CD4-positive, alpha-beta T cell (primary cell): Measurements from ENCODE around the gene CHID1. TPM values are rescaled to one million over a fixed set of nuclear protein-coding genes. Genes with fewer than 3 reads are reported as not detected.

Source experiments
- ATAC-seq: fragments of 200-7000 bp; cut with Tn5 transposase; one replicate; pipeline ENCODE4 v1.10.0; 2022; ENCODE audit warnings: mild to moderate bottlenecking; ENCODE audit not compliant: poor library complexity
- CTCF ChIA-PET: fragments of 350-600 bp; sonication (Branson Sonifier 250); formaldehyde crosslinking; loops from one replicate; lab custom pipeline; 2021; ENCODE audit warnings: antibody characterized with exemption, inconsistent platforms; lab: Charles Lee
- POLR2A ChIA-PET: fragments of 350-600 bp; sonication (Branson Sonifier 250); formaldehyde crosslinking; loops from one replicate; lab custom pipeline; 2021; ENCODE audit warnings: antibody characterized with exemption, inconsistent platforms; lab: Charles Lee
- DNase-seq, 14 experiments: peaks; one replicate each; pipeline ENCODE4 v3.0.0-alpha.2; 2013 to 2020; ENCODE audit warnings: mixed read lengths in 2 of 14
- H3K27ac ChIP-seq, 2 donors: one replicate each; pipeline versions ENCODE4 v1.5.1 to v1.7.0; 2013; ENCODE audit warnings: low read length in 2 of 2, low read depth in 1 of 2, mild to moderate bottlenecking in 1 of 2
- H3K27me3 ChIP-seq, 2 experiments: 1 replicate in 1 of 2; 2 replicates in 1 of 2; pipeline versions ENCODE4 v1.6.1 to v1.7.0; 2013; ENCODE audit warnings: low read length in 2 of 2, control low read depth in 1 of 2, mild to moderate bottlenecking in 1 of 2, moderate library complexity in 1 of 2; ENCODE audit not compliant: insufficient read depth in 2 of 2, control insufficient read depth in 1 of 2
- H3K36me3 ChIP-seq: one replicate; pipeline ENCODE4 v1.6.1; 2013; ENCODE audit warnings: low read length, control low read depth; ENCODE audit not compliant: insufficient read depth
- H3K4me1 ChIP-seq: one replicate; pipeline ENCODE4 v1.6.1; 2013; ENCODE audit warnings: low read length, control low read depth; ENCODE audit not compliant: insufficient read depth
- H3K4me3 ChIP-seq: one replicate; pipeline ENCODE4 v1.5.1; 2013; ENCODE audit warnings: mild to moderate bottlenecking, low read length, moderate library complexity
- H3K9me3 ChIP-seq, 2 experiments: 1 replicate in 1 of 2; 2 replicates in 1 of 2; pipeline versions ENCODE4 v1.6.1 to v1.7.0; 2013; ENCODE audit warnings: low read length in 2 of 2, mild to moderate bottlenecking in 2 of 2, control low read depth in 1 of 2, moderate library complexity in 1 of 2; ENCODE audit not compliant: control insufficient read depth in 1 of 2, insufficient read depth in 1 of 2
- H3K27ac Mint-ChIP-seq: one replicate; pipeline ENCODE4 v1.8.0; 2020; ENCODE audit warnings: mixed read lengths
- H3K27me3 Mint-ChIP-seq: one replicate; pipeline ENCODE4 v1.8.0; 2021; ENCODE audit warnings: mixed read lengths
- H3K36me3 Mint-ChIP-seq: one replicate; pipeline ENCODE4 v1.8.0; 2021; ENCODE audit warnings: low read depth, mixed read lengths
- H3K4me1 Mint-ChIP-seq: one replicate; pipeline ENCODE4 v1.8.0; 2021; ENCODE audit warnings: low read depth, mixed read lengths
- H3K4me3 Mint-ChIP-seq: one replicate; pipeline ENCODE4 v1.8.0; 2020; ENCODE audit warnings: mild to moderate bottlenecking, mixed read lengths
- H3K9me3 Mint-ChIP-seq: one replicate; pipeline ENCODE4 v1.8.0; 2020; ENCODE audit warnings: mixed read lengths
- CTCF ChIP-seq: fragments of 200-600 bp; IDR thresholded peaks from one replicate; pipeline ENCODE4 v1.8.0; 2022; ENCODE audit warnings: antibody characterized with exemption, mild to moderate bottlenecking
- intact Hi-C, 2 experiments: fragments of 100-400 bp; cut with DNase I in 1 of 2; cut with micrococcal nuclease in 1 of 2; formaldehyde crosslinking; loops; one replicate each; pipeline versions ENCODE4 v1.15.1 to v1.9.0; 2023 to 2025; cut with DNase I, micrococcal nuclease
- total RNA-seq, 174 experiments: library from RNA in 2 of 174; stranded (reverse) in 2 of 174; gene quantifications; one replicate each; pipeline ENCODE4 v1.2.3 and lab custom pipeline; 2021 to 2026

The CHID1 gene
- total RNA-seq, 2 experiments from 2014 or later = 17.1 to 22.8 TPM

DNA sequence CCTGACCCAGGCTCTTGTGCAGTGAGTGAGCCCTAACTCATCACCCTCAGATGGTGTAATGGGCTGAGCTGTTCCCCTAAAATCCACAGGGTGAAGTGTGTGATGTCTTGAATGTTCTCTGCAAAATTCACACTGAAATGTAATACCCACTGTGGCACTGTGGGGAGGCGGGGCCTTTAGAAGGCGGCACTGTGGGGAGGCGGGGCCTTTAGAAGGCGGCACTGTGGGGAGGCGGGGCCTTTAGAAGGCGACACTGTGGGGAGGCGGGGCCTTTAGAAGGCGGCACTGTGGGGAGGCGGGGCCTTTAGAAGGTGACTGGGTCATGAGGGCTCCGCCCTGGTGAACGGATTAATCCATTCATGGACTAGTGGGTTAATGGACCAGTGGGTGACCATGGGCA is 33.0 kb downstream of the CHID1 start:
- Histone ChIP-seq H3K4me3 (no peak overlapping the region), H3K9me3 (no peaks in the 10 kb centered on the region), H3K4me1 (no peaks in the 10 kb centered on the region), H3K36me3 (peaks cover 8% of the 10 kb centered on the region), H3K27me3 (no peaks in the 10 kb centered on the region), H3K27ac (no peak overlapping the region)
- no peaks in the 10 kb centered on the region for H3K27me3 Mint-ChIP-seq
- no peak for TF ChIP-seq CTCF
- H3K4me1 Mint-ChIP-seq = no peaks in the 10 kb centered on the region
- no peak overlapping the region for H3K27ac Mint-ChIP-seq
- H3K36me3 Mint-ChIP-seq = peaks cover 36% of the 10 kb centered on the region
- H3K4me3 Mint-ChIP-seq = no peak overlapping the region
- ATAC-seq (peak; percentile 32), DNase-seq (peak in 3 of 14 experiments; percentile 5 to 47 (median 16))
- H3K9me3 Mint-ChIP-seq = no peaks in the 10 kb centered on the region
- POLR2A ChIA-PET = no interaction called here
- intact Hi-C loops = no loop called here
- CTCF ChIA-PET = no interaction called here

DNA sequence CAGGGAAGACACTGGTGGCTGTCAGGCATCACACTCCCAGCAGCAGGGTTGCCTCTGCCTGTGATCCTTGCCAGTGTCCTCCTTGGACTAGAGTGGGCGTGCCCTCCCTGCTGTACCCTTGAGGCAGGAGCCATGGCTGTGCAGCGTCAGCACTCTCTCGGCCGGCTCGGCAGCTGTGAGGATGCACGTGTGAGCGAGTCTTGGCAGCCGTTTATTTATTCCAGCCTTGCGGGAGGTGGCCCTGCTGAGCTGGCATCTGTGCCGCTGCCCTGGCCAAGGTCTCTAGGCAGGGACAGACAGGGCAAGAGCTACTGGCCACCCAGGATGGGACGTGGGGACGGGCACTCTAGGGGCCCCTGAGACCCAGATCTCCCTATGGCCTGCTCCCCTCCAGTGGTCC is 34.1 kb downstream of the CHID1 start:
- Histone ChIP-seq H3K27me3 (no peaks in the 10 kb centered on the region), H3K27ac (no peak overlapping the region), H3K4me3 (no peak overlapping the region), H3K9me3 (no peaks in the 10 kb centered on the region), H3K4me1 (no peaks in the 10 kb centered on the region), H3K36me3 (peaks cover 8% of the 10 kb centered on the region)
- CTCF ChIA-PET = no interaction called here
- Mint-ChIP-seq H3K36me3 (peaks cover 29% of the 10 kb centered on the region), H3K27ac (no peak overlapping the region), H3K27me3 (no peaks in the 10 kb centered on the region), H3K4me3 (no peak overlapping the region), H3K9me3 (no peaks in the 10 kb centered on the region), H3K4me1 (no peaks in the 10 kb centered on the region)
- DNase-seq = no peak
- intact Hi-C loops = no loop called here
- no peak for TF ChIP-seq CTCF
- ATAC-seq = no peak
- POLR2A ChIA-PET = no interaction called here

- Mint-ChIP-seq H3K27ac (no peak overlapping the region), H3K4me3 (no peak overlapping the region), H3K4me1 (no peaks in the 10 kb centered on the region), H3K9me3 (no peaks in the 10 kb centered on the region), H3K27me3 (no peaks in the 10 kb centered on the region), H3K36me3 (peaks cover 26% of the 10 kb centered on the region)
- POLR2A ChIA-PET = no interaction called here
- Histone ChIP-seq H3K27me3 (no peaks in the 10 kb centered on the region), H3K27ac (no peak overlapping the region), H3K4me1 (no peaks in the 10 kb centered on the region), H3K36me3 (peaks cover 8% of the 10 kb centered on the region), H3K9me3 (no peaks in the 10 kb centered on the region), H3K4me3 (no peak overlapping the region)
- ATAC-seq = no peak
- CTCF ChIA-PET = no interaction called here
- TF ChIP-seq CTCF = no peak
- no peak for DNase-seq
- intact Hi-C loops = no loop called here
Measured at GRCh38 chr11:875769-876301, 34.8 kb downstream of the CHID1 start.
